H9 (cell line): ENCODE results near the gene CCDC142. TPM values are rescaled to one million over a fixed set of nuclear protein-coding genes. Genes with fewer than 3 reads are reported as not detected.

Source experiments
- DNase-seq: peaks from one replicate; pipeline ENCODE4 v3.0.0-alpha.2; 2017
- H2AFZ ChIP-seq: one replicate; pipeline ENCODE4 v1.6.1; 2013; ENCODE audit warnings: mild to moderate bottlenecking, low read length, control low read depth, moderate library complexity
- H2AK5ac ChIP-seq: 2 replicates; pipeline ENCODE4 v1.6.1; 2013; ENCODE audit warnings: low read length, control low read depth, mixed read lengths; ENCODE audit not compliant: insufficient read length
- H2BK120ac ChIP-seq: one replicate; pipeline ENCODE4 v1.6.1; 2013; ENCODE audit warnings: low read depth, mild to moderate bottlenecking, low read length, control low read depth, inconsistent platforms; ENCODE audit not compliant: poor library complexity, severe bottlenecking
- H2BK12ac ChIP-seq: 2 replicates; pipeline ENCODE4 v1.6.1; 2013; ENCODE audit warnings: low read length, control low read depth, mixed read lengths, low read depth; ENCODE audit not compliant: insufficient read length
- H2BK15ac ChIP-seq: 2 replicates; pipeline ENCODE4 v1.6.1; 2013; ENCODE audit warnings: low read depth, low read length, control low read depth
- H2BK20ac ChIP-seq: one replicate; pipeline ENCODE4 v1.6.1; 2013; ENCODE audit warnings: low read depth, mild to moderate bottlenecking, low read length, control low read depth, inconsistent platforms; ENCODE audit not compliant: poor library complexity, severe bottlenecking
- H2BK5ac ChIP-seq: 2 replicates; pipeline ENCODE4 v1.6.1; 2013; ENCODE audit warnings: low read length, control low read depth, mixed read lengths; ENCODE audit not compliant: insufficient read length
- H3K14ac ChIP-seq: 2 replicates; pipeline ENCODE4 v1.6.1; 2013; ENCODE audit warnings: low read length, control low read depth; ENCODE audit not compliant: insufficient read depth
- H3K18ac ChIP-seq: 2 replicates; pipeline ENCODE4 v1.6.1; 2013; ENCODE audit warnings: low read depth, mild to moderate bottlenecking, mixed read lengths, low read length, control low read depth; ENCODE audit not compliant: insufficient read length
- H3K23ac ChIP-seq: 2 replicates; pipeline ENCODE4 v1.6.1; 2013; ENCODE audit warnings: low read length, control low read depth, mixed read lengths, low read depth; ENCODE audit not compliant: insufficient read length
- H3K23me2 ChIP-seq: 2 replicates; pipeline ENCODE4 v1.6.1; 2013; ENCODE audit warnings: low read depth, mild to moderate bottlenecking, mixed read lengths, low read length, control low read depth; ENCODE audit not compliant: insufficient read length, poor library complexity, severe bottlenecking
- H3K27ac ChIP-seq: 2 replicates; pipeline ENCODE4 v1.5.1; 2013; ENCODE audit warnings: low read length, control low read depth, mixed read lengths, low read depth; ENCODE audit not compliant: insufficient read length
- H3K27me3 ChIP-seq: 2 replicates; pipeline ENCODE4 v1.6.1; 2013; ENCODE audit warnings: low read length, control low read depth, inconsistent platforms; ENCODE audit not compliant: insufficient read depth
- H3K4ac ChIP-seq: 2 replicates; pipeline ENCODE4 v1.6.1; 2013; ENCODE audit warnings: low read depth, mild to moderate bottlenecking, control low read depth, inconsistent platforms, low read length, moderate library complexity
- H3K4me1 ChIP-seq: 2 replicates; pipeline ENCODE4 v1.6.1; 2013; ENCODE audit warnings: low read length, control low read depth, inconsistent platforms; ENCODE audit not compliant: insufficient read depth
- H3K4me2 ChIP-seq: 2 replicates; pipeline ENCODE4 v1.6.1; 2013; ENCODE audit warnings: low read length, control low read depth, mixed read lengths; ENCODE audit not compliant: insufficient read length, insufficient read depth
- H3K56ac ChIP-seq: 2 replicates; pipeline ENCODE4 v1.6.1; 2013; ENCODE audit warnings: low read depth, mild to moderate bottlenecking, mixed read lengths, low read length, control low read depth; ENCODE audit not compliant: insufficient read length
- H3K79me1 ChIP-seq: 2 replicates; pipeline ENCODE4 v1.6.1; 2013; ENCODE audit warnings: low read depth, mild to moderate bottlenecking, moderate library complexity, low read length, control low read depth, inconsistent platforms; ENCODE audit not compliant: insufficient read depth, poor library complexity, severe bottlenecking
- H3K79me2 ChIP-seq: 2 replicates; pipeline ENCODE4 v1.6.1; 2013; ENCODE audit warnings: low read length, control low read depth, inconsistent platforms; ENCODE audit not compliant: insufficient read depth
- H3K9ac ChIP-seq: 2 replicates; pipeline ENCODE4 v1.6.1; 2013; ENCODE audit warnings: low read length, control low read depth, mixed read lengths; ENCODE audit not compliant: insufficient read length; ENCODE audit errors: extremely low read depth
- H3K9me3 ChIP-seq: one replicate; pipeline ENCODE4 v1.6.1; 2013; ENCODE audit warnings: low read depth, low read length, inconsistent platforms; ENCODE audit not compliant: control insufficient read depth
- H3T11ph ChIP-seq: one replicate; pipeline ENCODE4 v1.6.1; 2013; ENCODE audit warnings: mild to moderate bottlenecking, low read length, control low read depth, inconsistent platforms
- H4K20me1 ChIP-seq: one replicate; pipeline ENCODE4 v1.6.1; 2013; ENCODE audit not compliant: control insufficient read depth, insufficient read length, insufficient read depth
- H4K5ac ChIP-seq: 2 replicates; pipeline ENCODE4 v1.6.1; 2013; ENCODE audit warnings: low read depth, mild to moderate bottlenecking, mixed read lengths, low read length, control low read depth; ENCODE audit not compliant: insufficient read length
- H4K8ac ChIP-seq: replicated peaks from 2 replicates; pipeline ENCODE4 v1.6.1; 2013; ENCODE audit warnings: low read length, control low read depth, mixed read lengths, low read depth; ENCODE audit not compliant: insufficient read length
- H4K91ac ChIP-seq: 2 replicates; pipeline ENCODE4 v1.6.1; 2013; ENCODE audit warnings: low read depth, mild to moderate bottlenecking, moderate library complexity, mixed read lengths, low read length, control low read depth; ENCODE audit not compliant: insufficient read length
- H3K27ac Mint-ChIP-seq, 3 experiments: 2 replicates in 2 of 3; 3 replicates in 1 of 3; pipeline ENCODE4 v1.8.0; 2020 to 2021; ENCODE audit warnings: mixed read lengths in 3 of 3, mild to moderate bottlenecking in 1 of 3, moderate library complexity in 1 of 3
- H3K27me3 Mint-ChIP-seq: 2 replicates; pipeline ENCODE4 v1.8.0; 2021; ENCODE audit warnings: low read depth, mild to moderate bottlenecking, moderate library complexity, mixed read lengths
- H3K36me3 Mint-ChIP-seq, 3 experiments: 2 replicates in 2 of 3; 3 replicates in 1 of 3; pipeline ENCODE4 v1.8.0; 2020 to 2021; ENCODE audit warnings: low read depth in 3 of 3, mixed read lengths in 3 of 3; ENCODE audit not compliant: insufficient read depth in 1 of 3
- H3K4me1 Mint-ChIP-seq, 2 experiments: 2 replicates each; pipeline ENCODE4 v1.8.0; 2020; ENCODE audit warnings: mixed read lengths in 2 of 2
- H3K4me3 Mint-ChIP-seq, 2 experiments: 2 replicates in 1 of 2; 3 replicates in 1 of 2; pipeline ENCODE4 v1.8.0; 2020 to 2021; ENCODE audit warnings: mild to moderate bottlenecking in 2 of 2, mixed read lengths in 2 of 2, moderate library complexity in 1 of 2
- H3K9me3 Mint-ChIP-seq, 2 experiments: 2 replicates in 1 of 2; 3 replicates in 1 of 2; pipeline ENCODE4 v1.8.0; 2020; ENCODE audit warnings: mild to moderate bottlenecking in 2 of 2, mixed read lengths in 2 of 2, moderate library complexity in 1 of 2
- CTCF ChIP-seq: fragments of 200-600 bp; sonication (generic); conservative IDR thresholded peaks from 3 replicates; pipeline ENCODE4 v1.8.0; 2021; ENCODE audit warnings: antibody characterized with exemption, mild to moderate bottlenecking
- WGBS: extraction: QIAGEN DNeasy Blood & Tissue Kit; methylation state at CpG from one replicate; pipeline ENCODE4 v1.1.7; 2013; ENCODE audit warnings: missing lambda C conversion rate, low lambda C conversion rate, mixed read lengths; ENCODE audit not compliant: insufficient read length; ENCODE audit errors: extremely low coverage; 5-methylcytosine and 5-hydroxymethylcytosine counted together
- total RNA-seq: library from RNA; stranded (reverse); gene quantifications from 2 replicates; pipeline ENCODE4 v1.2.1, GENCODE V29; 2021

The CCDC142 gene
- total RNA-seq, 1 experiment from 2014 or later, result 21.5 TPM

- Histone ChIP-seq H3K9me3 (no peaks in the 10 kb centered on the region), H3K4ac (no peak overlapping the region), H3K4me2 (peak overlapping the region; percentile 92), H4K5ac (no peak overlapping the region), H2BK15ac (no peak overlapping the region; the same call in 1 of the 2 replicates), H3K18ac (peak overlapping the region; percentile 16), H3K14ac (peak overlapping the region; percentile 9; the same call in 1 of the 2 replicates), H3T11ph (no peak overlapping the region), H2AFZ (no peak overlapping the region), H2BK5ac (no peak overlapping the region), H3K79me1 (no peaks in the 10 kb centered on the region), H2BK12ac (no peak overlapping the region), H3K56ac (no peak overlapping the region), H2BK120ac (no peak overlapping the region), H3K27ac (no peak overlapping the region), H3K23me2 (peaks cover 18% of the 10 kb centered on the region), H4K91ac (no peak overlapping the region), H3K9ac (peak overlapping the region; percentile 50), H4K20me1 (peaks cover 2% of the 10 kb centered on the region), H3K79me2 (no peaks in the 10 kb centered on the region), H2BK20ac (no peak overlapping the region), H4K8ac (no peak overlapping the region), H3K27me3 (no peaks in the 10 kb centered on the region), H3K23ac (no peak overlapping the region), H2AK5ac (no peak overlapping the region), H3K4me1 (peaks cover 2% of the 10 kb centered on the region; the same call in 1 of the 2 replicates)
- TF ChIP-seq CTCF, result no peak
- no CpG with 5 or more reads among the region's 27 CpGs for WGBS
- Mint-ChIP-seq H3K27ac (peak overlapping the region; percentile 97 to 99 (median 97)), H3K27me3 (no peaks in the 10 kb centered on the region), H3K4me3 (peak overlapping the region; percentile 96 to 97), H3K9me3 (no peaks in the 10 kb centered on the region), H3K4me1 (peaks cover 30 to 36% of the 10 kb centered on the region in 2 experiments), H3K36me3 (peaks cover 2 to 20% (median 18%) of the 10 kb centered on the region in 3 experiments; a peak in 5 of 7 replicates)
- no peak for DNase-seq
Measured at GRCh38 chr2:74457129-74457548, 25.7 kb downstream of the CCDC142 start.
